ENCODE data around the gene MEGF6. TPM values are rescaled to one million over a fixed set of nuclear protein-coding genes. Genes with fewer than 3 reads are reported as not detected.

Gene MEGF6
- total RNA-seq, 1 donor from 2014 or later, result 33.3 TPM

DNA sequence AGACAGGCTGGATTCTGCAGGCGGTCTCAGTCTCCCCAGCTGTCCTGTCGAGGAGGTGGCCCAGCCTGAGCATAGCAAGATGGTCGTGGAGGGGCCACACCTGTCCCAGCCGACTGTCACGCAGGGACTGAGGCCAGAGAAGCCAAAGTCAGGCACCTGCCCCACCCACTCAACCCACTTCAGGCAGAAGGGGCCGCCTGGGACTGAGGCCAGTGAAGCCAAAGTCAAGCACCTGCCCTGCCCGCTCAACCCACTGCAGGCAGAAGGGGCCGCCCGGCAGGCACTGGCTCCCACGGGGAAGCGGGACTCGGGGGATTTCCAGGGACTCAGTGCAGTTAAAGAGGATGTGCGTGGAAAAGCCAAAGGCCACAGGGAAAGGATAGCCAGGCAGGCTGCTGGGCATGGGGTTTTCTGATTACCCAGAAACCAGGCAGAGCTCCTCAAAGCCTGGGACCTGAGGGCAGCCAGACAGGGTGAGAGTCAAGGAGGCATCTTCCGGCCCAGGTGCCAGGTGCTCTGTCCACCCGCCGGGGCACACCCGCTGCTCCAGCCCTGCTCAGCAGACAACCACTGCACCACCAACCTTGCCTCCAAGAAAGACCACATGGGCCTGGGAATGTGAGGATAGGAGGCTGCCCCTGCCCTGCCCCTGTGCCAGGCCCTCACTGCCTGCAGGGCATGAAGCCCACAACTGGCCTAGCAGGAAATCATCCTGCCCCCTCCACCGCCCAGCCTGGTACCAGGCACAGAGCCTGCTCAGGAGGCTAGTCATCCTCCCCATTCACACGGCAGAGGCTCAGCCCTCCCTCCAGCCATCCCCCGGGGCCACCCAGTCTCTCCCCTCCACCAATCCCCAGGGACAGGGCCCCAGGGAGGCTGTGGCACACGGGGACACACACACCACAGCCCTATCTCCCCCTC is 41.0 kb downstream of the MEGF6 start:
- no peak for DNase-seq (ENCODE audit: low read depth)
- TF ChIP-seq, protein P1, sequence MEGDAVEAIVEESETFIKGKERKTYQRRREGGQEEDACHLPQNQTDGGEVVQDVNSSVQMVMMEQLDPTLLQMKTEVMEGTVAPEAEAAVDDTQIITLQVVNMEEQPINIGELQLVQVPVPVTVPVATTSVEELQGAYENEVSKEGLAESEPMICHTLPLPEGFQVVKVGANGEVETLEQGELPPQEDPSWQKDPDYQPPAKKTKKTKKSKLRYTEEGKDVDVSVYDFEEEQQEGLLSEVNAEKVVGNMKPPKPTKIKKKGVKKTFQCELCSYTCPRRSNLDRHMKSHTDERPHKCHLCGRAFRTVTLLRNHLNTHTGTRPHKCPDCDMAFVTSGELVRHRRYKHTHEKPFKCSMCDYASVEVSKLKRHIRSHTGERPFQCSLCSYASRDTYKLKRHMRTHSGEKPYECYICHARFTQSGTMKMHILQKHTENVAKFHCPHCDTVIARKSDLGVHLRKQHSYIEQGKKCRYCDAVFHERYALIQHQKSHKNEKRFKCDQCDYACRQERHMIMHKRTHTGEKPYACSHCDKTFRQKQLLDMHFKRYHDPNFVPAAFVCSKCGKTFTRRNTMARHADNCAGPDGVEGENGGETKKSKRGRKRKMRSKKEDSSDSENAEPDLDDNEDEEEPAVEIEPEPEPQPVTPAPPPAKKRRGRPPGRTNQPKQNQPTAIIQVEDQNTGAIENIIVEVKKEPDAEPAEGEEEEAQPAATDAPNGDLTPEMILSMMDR (conservative IDR thresholded peaks at IDR 0.05; ENCODE audit: low read depth, low read length), result no peak
- H3K4me3 ChIP-seq (ENCODE audit: low read depth, low read length), result no peak overlapping the region

DNA sequence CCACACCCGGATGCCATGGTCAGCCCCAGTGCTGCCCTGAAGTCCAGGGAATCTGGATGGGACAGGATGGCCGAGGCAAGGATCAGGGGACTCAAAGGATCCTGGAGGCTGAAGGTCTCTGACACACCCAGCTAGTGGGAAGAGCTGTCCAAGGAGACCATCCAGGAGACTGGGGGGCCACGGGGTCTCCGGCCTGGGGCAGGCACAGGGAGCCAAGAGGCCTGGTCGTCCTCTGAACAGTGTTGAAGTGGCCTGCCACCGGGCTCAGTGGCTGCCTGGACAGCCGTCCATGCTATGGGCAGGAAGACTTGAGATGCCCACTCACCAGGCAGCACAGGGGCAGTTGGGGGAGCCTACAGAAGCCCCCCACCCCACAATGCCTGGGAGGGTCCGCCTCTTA is 41.9 kb downstream of the MEGF6 start:
- TF ChIP-seq, protein P1 (conservative IDR thresholded peaks at IDR 0.05; ENCODE audit: low read depth, low read length), result no peak
- no peak for DNase-seq (ENCODE audit: low read depth)
- H3K4me3 ChIP-seq (ENCODE audit: low read depth, low read length), result no peak overlapping the region

DNA sequence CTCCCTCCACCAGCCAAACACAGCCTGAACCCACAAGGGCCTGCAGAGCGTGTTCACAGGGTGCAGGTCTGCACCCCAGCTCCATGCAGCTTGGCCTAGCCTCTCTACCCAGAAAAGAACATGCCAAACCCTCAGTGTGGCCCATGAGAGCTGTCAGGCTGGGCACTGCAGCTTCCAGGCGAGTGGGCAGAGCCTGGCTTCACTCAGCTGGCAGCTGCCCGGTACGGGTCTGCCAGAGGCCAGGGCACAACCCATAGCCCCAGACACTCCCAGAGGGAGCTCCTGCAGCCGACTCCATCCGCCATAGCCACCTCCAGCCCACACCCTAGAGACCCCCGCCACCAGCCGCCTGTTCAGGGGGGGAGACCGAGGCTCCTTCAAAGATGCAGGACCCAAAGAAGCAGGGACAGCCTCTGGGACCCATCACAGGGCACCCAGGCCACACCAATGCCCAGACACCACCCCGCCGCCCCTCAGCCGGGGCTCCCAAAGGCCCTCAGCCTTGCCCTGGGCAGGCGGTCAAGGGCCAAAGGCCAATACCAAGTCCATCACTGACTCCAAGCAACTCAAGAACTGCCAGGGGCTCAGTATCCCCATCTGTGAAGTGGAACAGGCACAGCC is 42.4 kb downstream of the MEGF6 start:
- no peak overlapping the region for H3K4me3 ChIP-seq (ENCODE audit: low read depth, low read length)
- DNase-seq (ENCODE audit: low read depth), result no peak
- TF ChIP-seq, protein P1 (conservative IDR thresholded peaks at IDR 0.05; ENCODE audit: low read depth, low read length), result no peak

DNA sequence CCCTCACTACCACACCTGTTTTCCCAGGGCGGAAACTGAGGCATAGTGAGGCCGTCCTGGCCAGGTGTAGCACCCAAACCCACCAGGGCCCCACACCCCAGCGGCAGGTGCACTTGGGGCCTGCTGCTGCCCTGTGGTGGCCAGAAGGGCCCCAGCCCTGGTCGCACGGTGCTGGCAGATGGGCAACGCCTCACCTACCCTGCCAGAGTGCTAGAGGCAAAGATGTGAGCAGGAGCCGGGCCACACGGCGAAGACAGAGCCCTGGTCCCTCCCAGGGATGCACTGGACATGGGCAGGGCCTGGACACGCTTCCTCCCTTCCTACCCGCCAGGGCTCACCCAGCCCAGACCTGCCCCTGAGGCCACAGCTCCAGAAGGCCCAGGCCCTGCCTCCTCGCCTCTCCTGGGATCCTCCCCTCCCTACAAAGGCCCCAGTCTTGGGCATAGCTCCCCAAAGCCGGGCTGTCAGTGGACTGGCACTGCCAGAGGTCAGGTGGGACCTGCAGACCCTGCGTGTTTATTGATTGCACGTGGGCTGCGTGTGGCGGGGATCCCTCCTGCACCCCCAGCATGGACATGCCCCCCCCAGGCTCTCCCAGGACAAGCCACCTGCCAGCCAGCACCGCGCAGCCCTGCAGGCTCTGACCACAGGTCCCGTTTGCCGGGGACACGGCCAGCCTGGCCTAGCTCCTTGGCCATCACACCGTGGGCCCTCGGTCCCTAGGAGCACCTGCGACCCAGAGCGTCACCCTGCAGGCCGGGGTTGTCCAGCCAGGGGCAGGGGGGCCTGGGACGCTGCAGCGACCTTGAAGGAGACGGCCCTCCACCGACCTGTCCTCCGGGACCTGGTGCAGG is 44.1 kb downstream of the MEGF6 start:
- no peak overlapping the region for H3K4me3 ChIP-seq (ENCODE audit: low read depth, low read length)
- no peak for DNase-seq (ENCODE audit: low read depth)
- TF ChIP-seq, protein P1 (conservative IDR thresholded peaks at IDR 0.05; ENCODE audit: low read depth, low read length), result no peak

DNA sequence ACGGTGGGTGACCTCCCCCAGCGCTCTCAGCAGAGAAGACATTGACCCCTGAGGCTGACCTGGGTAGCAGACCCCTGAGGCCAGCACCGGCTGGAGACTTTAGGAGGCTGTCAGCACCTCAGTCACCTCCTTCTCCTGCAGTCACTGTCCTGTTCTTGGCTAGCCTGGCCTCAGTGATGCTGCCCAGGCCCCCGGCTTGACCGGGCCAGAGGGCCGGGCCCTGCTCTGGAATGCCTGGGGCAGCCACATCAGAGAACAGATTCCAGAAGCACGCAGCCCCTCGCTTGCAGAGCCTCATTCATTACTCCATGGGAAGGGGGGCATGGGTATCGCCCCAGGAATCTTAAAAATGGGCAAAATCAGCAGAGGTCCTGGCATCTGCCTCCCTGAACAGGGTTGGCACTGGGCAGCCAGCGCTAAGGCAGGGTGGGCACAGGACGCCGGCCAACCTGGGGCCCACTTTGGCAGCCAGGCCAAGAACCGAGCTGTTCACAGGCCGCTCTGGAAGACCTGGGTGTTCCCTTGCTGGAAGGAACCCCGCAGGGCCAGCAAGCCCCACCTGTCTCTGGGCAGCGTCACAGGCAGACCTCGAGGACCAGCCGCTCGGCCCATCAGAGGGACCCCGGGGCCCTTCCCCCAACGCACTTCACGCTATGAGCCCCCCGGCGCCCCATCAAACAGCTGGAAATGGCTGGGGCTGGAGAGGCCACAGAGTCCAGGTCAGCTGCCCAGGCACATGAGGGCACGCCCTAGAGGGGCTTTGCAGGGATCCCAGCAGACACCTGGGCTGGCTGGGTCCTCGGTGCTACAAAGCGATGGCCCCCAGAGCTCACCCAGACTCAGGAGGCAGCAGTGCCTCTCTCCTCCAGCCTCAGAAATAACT is 45.1 kb downstream of the MEGF6 start:
- no peak for DNase-seq (ENCODE audit: low read depth)
- TF ChIP-seq, protein P1 (conservative IDR thresholded peaks at IDR 0.05; ENCODE audit: low read depth, low read length), result no peak
- H3K4me3 ChIP-seq (ENCODE audit: low read depth, low read length), result no peak overlapping the region

All from epithelial cell of proximal tubule (primary cell).